ENCODE measurements around the gene LMTK3. TPM values are rescaled to one million over a fixed set of nuclear protein-coding genes. Genes with fewer than 3 reads are reported as not detected.

Gene LMTK3
- total RNA-seq, 1 donor from 2014 or later = 1.1 TPM

DNA sequence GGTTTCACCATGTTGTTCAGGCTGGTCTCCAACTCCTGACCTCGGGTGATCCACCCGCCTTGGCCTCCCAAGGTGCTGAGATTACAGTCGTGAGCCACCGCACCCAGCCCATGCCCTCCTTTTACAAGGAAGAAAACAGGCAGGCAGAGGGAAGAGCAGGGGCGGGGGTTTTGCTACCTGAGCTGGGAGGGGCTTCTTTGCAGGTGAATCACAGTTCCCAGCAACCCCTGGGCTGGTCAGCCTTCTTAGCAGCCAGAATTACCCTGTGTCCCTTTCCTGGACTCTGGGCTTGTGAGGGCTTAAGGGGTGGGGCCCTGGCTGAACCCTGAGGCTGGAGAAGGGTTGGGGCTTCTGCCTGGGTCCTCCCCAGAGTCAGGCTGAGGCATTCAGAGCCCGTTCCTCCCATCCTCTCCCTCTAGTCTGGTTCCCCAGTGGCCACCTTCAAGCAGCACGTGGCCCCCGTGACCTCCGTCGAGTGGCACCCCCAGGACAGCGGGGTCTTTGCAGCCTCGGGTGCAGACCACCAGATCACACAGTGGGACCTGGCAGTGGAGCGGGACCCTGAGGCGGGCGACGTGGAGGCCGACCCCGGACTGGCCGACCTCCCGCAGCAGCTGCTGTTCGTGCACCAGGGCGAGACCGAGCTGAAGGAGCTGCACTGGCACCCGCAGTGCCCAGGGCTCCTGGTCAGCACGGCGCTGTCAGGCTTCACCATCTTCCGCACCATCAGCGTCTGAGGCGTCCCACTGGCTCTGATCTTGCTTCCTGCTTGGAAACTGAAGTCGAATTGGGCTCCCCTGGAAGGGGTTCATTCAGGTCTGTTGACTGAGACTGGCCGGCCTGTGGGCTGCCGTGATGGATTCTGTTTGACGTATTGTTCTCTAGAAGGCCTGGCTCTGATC is 59.1 kb downstream of the LMTK3 start:
- no peak overlapping the region for H3K27ac ChIP-seq (replicated peaks)
- peaks cover 4% of the 10 kb centered on the region for H3K4me1 ChIP-seq
- H3K27me3 ChIP-seq (ENCODE audit: low read depth) = no peaks in the 10 kb centered on the region
- no peak for TF ChIP-seq CTCF (IDR thresholded peaks at IDR 0.05; ENCODE audit: borderline replicate concordance)
- no peak for DNase-seq
- H3K9me3 ChIP-seq (replicated peaks) = no peaks in the 10 kb centered on the region
- no peak overlapping the region for H3K4me3 ChIP-seq
- intact Hi-C loops (cut with micrococcal nuclease) = no loop called here
- H3K36me3 ChIP-seq = peaks cover 81% of the 10 kb centered on the region

GRCh38 chr19:48451624-48452023 is 60.0 kb downstream of the LMTK3 start:
- intact Hi-C loops (cut with micrococcal nuclease) = no loop called here

DNA sequence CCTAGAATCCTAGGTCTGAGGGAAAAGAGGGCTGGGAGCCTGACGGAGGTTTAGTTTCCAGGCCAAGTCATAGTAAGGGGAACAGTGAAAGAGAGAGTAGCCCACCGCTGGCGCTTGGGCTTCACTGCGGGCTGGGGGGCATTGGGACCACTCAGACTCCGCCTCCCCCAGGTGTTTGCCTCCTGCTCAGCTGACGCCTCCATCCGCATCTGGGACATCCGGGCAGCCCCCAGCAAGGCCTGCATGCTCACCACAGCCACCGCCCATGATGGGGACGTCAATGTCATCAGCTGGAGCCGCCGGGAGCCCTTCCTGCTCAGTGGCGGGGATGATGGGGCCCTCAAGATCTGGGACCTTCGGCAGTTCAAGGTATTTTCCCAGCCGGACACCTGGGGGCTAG is 60.8 kb downstream of the LMTK3 start:
- no peak for TF ChIP-seq CTCF (IDR thresholded peaks at IDR 0.05; ENCODE audit: borderline replicate concordance)
- intact Hi-C loops (cut with micrococcal nuclease) = no loop called here
- no peaks in the 10 kb centered on the region for H3K9me3 ChIP-seq (replicated peaks)
- no peak overlapping the region for H3K4me3 ChIP-seq
- H3K27ac ChIP-seq (replicated peaks) = no peak overlapping the region
- H3K4me1 ChIP-seq = peaks cover 15% of the 10 kb centered on the region
- DNase-seq = no peak
- H3K27me3 ChIP-seq (ENCODE audit: low read depth) = no peaks in the 10 kb centered on the region
- peaks cover 84% of the 10 kb centered on the region for H3K36me3 ChIP-seq

More at GRCh38 chr19:48451624-48452023, 60.0 kb downstream of the LMTK3 start:
- TF ChIP-seq CTCF (IDR thresholded peaks at IDR 0.05; ENCODE audit: borderline replicate concordance) = no peak
- Histone ChIP-seq H3K36me3 (peaks cover 88% of the 10 kb centered on the region), H3K4me1 (peaks cover 7% of the 10 kb centered on the region), H3K27me3 (ENCODE audit: low read depth) (no peaks in the 10 kb centered on the region), H3K4me3 (no peak overlapping the region), H3K27ac (replicated peaks) (no peak overlapping the region), H3K9me3 (replicated peaks) (no peaks in the 10 kb centered on the region)
- no peak for DNase-seq

DNA sequence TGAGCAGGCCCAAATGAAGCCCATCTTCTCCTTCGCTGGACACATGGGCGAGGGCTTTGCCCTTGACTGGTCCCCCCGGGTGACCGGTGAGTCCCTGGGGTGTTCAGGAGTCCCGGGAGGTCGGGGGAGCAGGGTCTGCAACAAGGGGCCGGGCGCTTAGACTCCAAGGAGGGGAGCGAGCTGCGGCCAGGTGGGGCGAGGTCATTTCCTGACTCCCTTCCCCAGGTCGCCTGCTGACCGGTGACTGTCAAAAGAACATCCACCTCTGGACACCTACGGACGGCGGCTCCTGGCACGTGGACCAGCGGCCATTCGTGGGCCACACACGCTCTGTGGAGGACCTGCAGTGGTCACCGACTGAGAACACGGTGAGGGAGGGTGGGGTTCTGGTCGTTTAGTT is 61.2 kb downstream of the LMTK3 start:
- Histone ChIP-seq H3K27me3 (ENCODE audit: low read depth) (no peaks in the 10 kb centered on the region), H3K4me3 (no peak overlapping the region), H3K27ac (replicated peaks) (no peak overlapping the region), H3K36me3 (peaks cover 80% of the 10 kb centered on the region), H3K4me1 (peaks cover 17% of the 10 kb centered on the region), H3K9me3 (replicated peaks) (no peaks in the 10 kb centered on the region)
- intact Hi-C loops (cut with micrococcal nuclease) = no loop called here
- no peak for DNase-seq
- TF ChIP-seq CTCF (IDR thresholded peaks at IDR 0.05; ENCODE audit: borderline replicate concordance) = no peak

GRCh38 chr19:48448563-48448962 is 63.1 kb downstream of the LMTK3 start:
- DNase-seq = no peak
- TF ChIP-seq CTCF (IDR thresholded peaks at IDR 0.05; ENCODE audit: borderline replicate concordance) = no peak
- intact Hi-C loops (cut with micrococcal nuclease) = no loop called here
- peaks cover 66% of the 10 kb centered on the region for H3K36me3 ChIP-seq
- no peaks in the 10 kb centered on the region for H3K9me3 ChIP-seq (replicated peaks)
- peaks cover 7% of the 10 kb centered on the region for H3K27me3 ChIP-seq (ENCODE audit: low read depth)
- H3K4me1 ChIP-seq = peaks cover 35% of the 10 kb centered on the region
- H3K27ac ChIP-seq (replicated peaks) = no peak overlapping the region
- H3K4me3 ChIP-seq = no peak overlapping the region

Measured in left ventricle myocardium inferior (tissue), 1 donor.